GM19023 (cell line): ENCODE results near the gene RASSF4.

Source experiments
- ATAC-seq: cut with Tn5 transposase; IDR thresholded peaks from one replicate; pipeline ENCODE4 v1.9.1; 2021; ENCODE audit warnings: mild to moderate bottlenecking, moderate library complexity; ENCODE audit not compliant: unreplicated experiment

Gene RASSF4

GRCh38 chr10:44959247-44960087 is at the start of gene RASSF4:
RASSF4 (plus strand) TSS chr10:44959802; CDS start chr10:44970203, 10,401 bp downstream.
- peak; percentile 97 for ATAC-seq

GRCh38 chr10:44909910-44910309 is 49.7 kb upstream of the RASSF4 start:
- ATAC-seq = no peak

GRCh38 chr10:44910602-44911001 is 49.0 kb upstream of the RASSF4 start:
- ATAC-seq = no peak

- no peak for ATAC-seq
Observed at GRCh38 chr10:44911081-44911540, 48.5 kb upstream of the RASSF4 start, which contains the start of gene TMEM72. TMEM72 (plus strand) TSS chr10:44911337; CDS start chr10:44911513, 176 bp downstream.

- ATAC-seq = no peak
Observed at GRCh38 chr10:44911951-44912350, 47.7 kb upstream of the RASSF4 start.

- no peak for ATAC-seq
Observed at GRCh38 chr10:44913350-44914081, 46.1 kb upstream of the RASSF4 start.

GRCh38 chr10:44914891-44915290 is 44.7 kb upstream of the RASSF4 start:
- no peak for ATAC-seq

- no peak for ATAC-seq
Observed at GRCh38 chr10:44916429-44916828, 43.2 kb upstream of the RASSF4 start.

GRCh38 chr10:44917848-44918247 is 41.8 kb upstream of the RASSF4 start:
- no peak for ATAC-seq

GRCh38 chr10:44920252-44920651 is 39.4 kb upstream of the RASSF4 start:
- ATAC-seq = no peak

- no peak for ATAC-seq
Observed at GRCh38 chr10:44921061-44921460, 38.5 kb upstream of the RASSF4 start.

- no peak for ATAC-seq
Observed at GRCh38 chr10:44921506-44921905, 38.1 kb upstream of the RASSF4 start.

- ATAC-seq = no peak
Observed at GRCh38 chr10:44922021-44922420, 37.6 kb upstream of the RASSF4 start.

- no peak for ATAC-seq
Observed at GRCh38 chr10:44922796-44923545, 36.6 kb upstream of the RASSF4 start.

GRCh38 chr10:44923611-44924010 is 36.0 kb upstream of the RASSF4 start:
- ATAC-seq = no peak

GRCh38 chr10:44924261-44925040 is 35.2 kb upstream of the RASSF4 start:
- ATAC-seq = no peak

GRCh38 chr10:44925224-44925623 is 34.4 kb upstream of the RASSF4 start:
- no peak for ATAC-seq

GRCh38 chr10:44925811-44926750 is 33.5 kb upstream of the RASSF4 start:
- no peak for ATAC-seq

GRCh38 chr10:44926751-44927351 is 32.8 kb upstream of the RASSF4 start:
- ATAC-seq = no peak
